Adrenal gland (tissue), 5 donors: ENCODE results near the gene SHB.

Experiments used
- CTCF ChIP-seq, 6 experiments: fragments of 450-650 bp in 4 of 6; fragments of 200-600 bp in 2 of 6; sonication (generic) in 1 of 6; IDR thresholded peaks; 1 replicate in 5 of 6; 2 replicates in 1 of 6; pipeline versions ENCODE4 v1.5.1 to v1.8.0; 2016 to 2021; ENCODE audit warnings: antibody characterized with exemption in 6 of 6, mild to moderate bottlenecking in 2 of 6, moderate library complexity in 1 of 6
- POLR2A ChIP-seq, 2 donors: fragments of 450-650 bp; IDR thresholded peaks; one replicate each; pipeline ENCODE4 v1.6.1; 2017; ENCODE audit warnings: antibody characterized with exemption in 2 of 2, mild to moderate bottlenecking in 2 of 2, moderate library complexity in 1 of 2
- donor health status: DM: no; HTN: no; CAD: no.

DNA sequence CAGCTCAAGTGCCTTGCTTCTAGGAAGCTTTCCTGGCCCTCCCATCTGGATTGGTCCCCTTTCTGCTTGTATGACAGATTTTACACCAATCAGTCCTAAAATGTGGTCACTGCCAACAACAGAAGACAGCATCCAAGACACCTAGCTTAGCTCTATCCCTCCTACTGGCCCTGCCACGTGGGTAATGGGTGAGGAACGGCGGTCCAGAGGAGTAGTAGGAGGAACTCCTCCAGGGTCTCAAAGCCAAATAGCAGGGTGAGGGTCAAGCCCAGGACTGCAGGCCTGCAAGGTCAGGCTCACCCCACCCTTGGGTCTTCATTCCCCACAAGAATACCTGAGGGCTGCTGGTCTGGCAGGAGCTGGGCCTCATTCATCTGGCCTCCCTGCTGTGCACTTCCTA is 108.4 kb downstream of the SHB start:
- TF ChIP-seq CTCF (IDR thresholded peaks at IDR 0.05) (no peak), POLR2A (IDR thresholded peaks at IDR 0.05) (no peak)
